Stomach smooth muscle (tissue), 2 donors: Measurements from ENCODE around the gene KRT84.

Source experiments
- H3K27ac ChIP-seq: one replicate; pipeline ENCODE4 v1.7.0; 2013; ENCODE audit warnings: mild to moderate bottlenecking, low read length, inconsistent platforms
- H3K27me3 ChIP-seq, 2 donors: one replicate each; pipeline ENCODE4 v1.7.0; 2013; ENCODE audit warnings: low read length in 2 of 2; ENCODE audit not compliant: insufficient read depth in 2 of 2, control insufficient read depth in 1 of 2
- H3K36me3 ChIP-seq, 2 donors: one replicate each; pipeline ENCODE4 v1.7.0; 2013; ENCODE audit warnings: low read length in 2 of 2; ENCODE audit not compliant: control insufficient read depth in 2 of 2, insufficient read depth in 2 of 2
- H3K4me1 ChIP-seq: one replicate; pipeline ENCODE4 v1.7.0; 2013; ENCODE audit warnings: low read length; ENCODE audit not compliant: control insufficient read depth, insufficient read depth
- H3K4me3 ChIP-seq, 2 donors: one replicate each; pipeline ENCODE4 v1.7.0; 2013; ENCODE audit warnings: low read length in 2 of 2
- H3K9ac ChIP-seq, 2 donors: one replicate each; pipeline ENCODE4 v1.7.0; 2013; ENCODE audit warnings: low read length in 2 of 2, mild to moderate bottlenecking in 1 of 2
- H3K9me3 ChIP-seq, 2 donors: one replicate each; pipeline ENCODE4 v1.7.0; 2013; ENCODE audit warnings: low read length in 2 of 2; ENCODE audit not compliant: control insufficient read depth in 2 of 2
- donor health status: healthy.
- donor health status: Pancreatic carcinoma.

The KRT84 gene

GRCh38 chr12:52385226-52385702 is at the start of gene KRT84:
KRT84 (minus strand) TSS chr12:52385652; CDS start chr12:52385585, 67 bp downstream.
- H3K27me3 ChIP-seq: peaks cover 4 to 6% of the 10 kb centered on the region in 2 donors
- no peak within 1 kb of the TSS for H3K4me3 ChIP-seq
- no peak within 1 kb of the TSS for H3K27ac ChIP-seq
- no peak within 1 kb of the TSS for H3K9ac ChIP-seq
- H3K36me3 ChIP-seq: no peaks in the 10 kb centered on the region
- H3K4me1 ChIP-seq: no peaks in the 10 kb centered on the region
- H3K9me3 ChIP-seq: no peaks in the 10 kb centered on the region

DNA sequence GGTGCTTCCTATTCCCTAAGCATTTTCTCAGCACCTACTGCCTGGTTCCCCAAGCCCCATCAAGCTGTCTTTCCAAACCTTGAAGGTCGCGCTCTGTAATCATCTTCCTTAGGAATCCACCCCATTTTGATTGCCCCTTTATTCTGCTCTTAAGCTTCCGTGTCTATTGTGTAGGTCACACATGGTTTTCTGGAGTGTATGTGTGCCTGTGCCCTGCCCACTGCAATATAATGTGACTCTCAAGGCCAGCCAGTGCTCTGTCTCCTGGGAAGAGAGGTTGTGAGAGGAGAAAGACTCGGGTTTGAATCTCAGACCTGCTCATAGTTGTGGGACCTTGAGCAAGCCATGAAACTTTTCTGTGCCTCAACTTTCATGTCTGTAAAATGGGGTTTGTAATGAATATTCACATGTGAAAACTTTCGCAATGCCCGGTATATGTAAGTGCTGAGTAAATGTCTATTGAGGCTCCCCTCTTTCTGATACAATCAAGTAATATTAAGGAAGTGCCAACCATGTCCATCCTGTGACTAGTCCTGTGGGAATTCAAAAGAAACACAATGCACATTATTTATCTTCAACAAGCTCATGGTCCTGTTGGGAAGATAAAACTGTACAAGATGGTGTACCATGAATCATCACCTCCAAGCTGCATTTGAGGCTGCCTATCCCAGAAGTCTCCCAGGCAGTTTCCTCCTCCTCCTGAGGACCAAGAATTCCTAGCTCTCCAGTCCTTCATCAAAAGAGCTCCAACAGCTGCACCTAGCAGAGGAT is 49.5 kb upstream of the KRT84 start:
- no peak overlapping the region for H3K9ac ChIP-seq
- H3K27ac ChIP-seq: no peak overlapping the region
- peaks cover 4% of the 10 kb centered on the region for H3K4me1 ChIP-seq
- no peaks in the 10 kb centered on the region for H3K36me3 ChIP-seq
- H3K27me3 ChIP-seq: peaks cover 0 to 5% of the 10 kb centered on the region in 2 donors
- no peak overlapping the region for H3K4me3 ChIP-seq
- H3K9me3 ChIP-seq: no peaks in the 10 kb centered on the region

GRCh38 chr12:52434081-52434733 is 48.8 kb upstream of the KRT84 start, which contains the start of gene KRT75:
KRT75 (minus strand) TSS chr12:52434371; CDS start chr12:52434304, 67 bp downstream.
- no peaks in the 10 kb centered on the region for H3K9me3 ChIP-seq
- peaks cover 4% of the 10 kb centered on the region for H3K4me1 ChIP-seq

GRCh38 chr12:52433501-52434080 is 48.1 kb upstream of the KRT84 start:
- peaks cover 0 to 10% of the 10 kb centered on the region in 2 donors for H3K27me3 ChIP-seq
- no peaks in the 10 kb centered on the region for H3K9me3 ChIP-seq
- H3K4me3 ChIP-seq: no peak overlapping the region
- no peak overlapping the region for H3K27ac ChIP-seq
- no peaks in the 10 kb centered on the region for H3K36me3 ChIP-seq
- peaks cover 4% of the 10 kb centered on the region for H3K4me1 ChIP-seq
- no peak overlapping the region for H3K9ac ChIP-seq

More at GRCh38 chr12:52434081-52434733, 48.8 kb upstream of the KRT84 start, which contains the start of gene KRT75:
- Histone ChIP-seq H3K4me3 (no peak within 1 kb of the TSS), H3K27me3 (peaks cover 0 to 8% of the 10 kb centered on the region in 2 donors), H3K36me3 (no peaks in the 10 kb centered on the region), H3K27ac (no peak within 1 kb of the TSS), H3K9ac (no peak within 1 kb of the TSS)

DNA sequence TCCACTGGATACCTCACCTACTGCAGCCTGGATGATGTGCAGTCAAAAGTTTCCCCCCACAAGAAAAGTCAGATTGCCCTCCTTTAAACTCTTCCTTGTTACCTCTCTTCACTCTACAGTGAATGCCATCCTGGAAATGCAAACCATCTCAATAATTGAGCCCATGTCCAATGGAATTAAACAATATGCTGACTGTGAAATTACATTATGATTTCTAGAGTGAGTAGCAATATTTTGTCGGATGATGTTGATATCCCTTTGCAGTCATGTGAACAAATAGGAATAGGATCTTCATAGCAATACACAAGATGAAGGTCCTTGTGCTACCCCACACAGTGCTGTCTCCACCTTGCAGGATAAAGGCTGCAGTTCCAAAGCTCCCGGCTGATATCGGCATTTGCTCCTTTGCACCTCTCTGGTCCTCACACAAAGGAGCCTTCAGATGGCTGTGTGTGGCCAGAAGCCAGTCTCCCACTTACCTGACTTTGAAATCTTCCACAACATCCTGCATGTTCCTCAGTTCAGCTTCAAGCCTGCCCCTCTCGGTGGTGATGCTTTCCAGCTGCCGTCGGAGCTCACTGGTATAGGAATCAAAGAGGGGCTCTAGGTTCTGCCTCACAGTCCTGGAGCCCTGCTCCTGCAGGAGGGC is 47.2 kb upstream of the KRT84 start:
- no peak overlapping the region for H3K27ac ChIP-seq
- H3K27me3 ChIP-seq: peaks cover 0 to 10% of the 10 kb centered on the region in 2 donors
- H3K9me3 ChIP-seq: no peaks in the 10 kb centered on the region
- peaks cover 4% of the 10 kb centered on the region for H3K4me1 ChIP-seq
- no peak overlapping the region for H3K4me3 ChIP-seq
- no peaks in the 10 kb centered on the region for H3K36me3 ChIP-seq
- H3K9ac ChIP-seq: no peak overlapping the region

GRCh38 chr12:52428121-52428520 is 42.7 kb upstream of the KRT84 start:
- no peak overlapping the region for H3K4me3 ChIP-seq
- peaks cover 18% of the 10 kb centered on the region for H3K4me1 ChIP-seq
- H3K9ac ChIP-seq: no peak overlapping the region
- H3K27me3 ChIP-seq: peaks cover 0 to 7% of the 10 kb centered on the region in 2 donors
- no peaks in the 10 kb centered on the region for H3K36me3 ChIP-seq
- H3K9me3 ChIP-seq: no peaks in the 10 kb centered on the region
- H3K27ac ChIP-seq: no peak overlapping the region

DNA sequence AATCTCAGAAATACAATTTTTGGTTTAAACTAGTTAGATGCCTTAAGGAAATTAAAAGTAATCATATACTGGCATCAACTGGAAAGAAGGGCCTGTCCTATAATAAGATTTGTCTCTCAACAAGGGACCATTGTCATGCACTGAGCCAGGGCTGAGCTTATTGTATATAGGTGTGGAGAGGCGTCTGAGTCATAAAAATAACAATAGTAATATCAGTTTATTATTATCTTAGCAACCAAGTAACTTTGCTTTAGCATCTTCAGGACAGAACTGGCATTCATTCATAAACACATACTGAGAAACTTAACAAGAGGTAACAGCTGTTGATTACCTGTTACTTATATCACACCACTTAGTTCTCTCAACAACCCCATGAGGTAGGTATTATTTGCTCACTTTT is 41.6 kb upstream of the KRT84 start:
- Histone ChIP-seq H3K4me1 (peaks cover 23% of the 10 kb centered on the region), H3K36me3 (no peaks in the 10 kb centered on the region), H3K9ac (no peak overlapping the region), H3K27ac (no peak overlapping the region), H3K9me3 (no peaks in the 10 kb centered on the region), H3K4me3 (no peak overlapping the region), H3K27me3 (peaks cover 0 to 7% of the 10 kb centered on the region in 2 donors)

DNA sequence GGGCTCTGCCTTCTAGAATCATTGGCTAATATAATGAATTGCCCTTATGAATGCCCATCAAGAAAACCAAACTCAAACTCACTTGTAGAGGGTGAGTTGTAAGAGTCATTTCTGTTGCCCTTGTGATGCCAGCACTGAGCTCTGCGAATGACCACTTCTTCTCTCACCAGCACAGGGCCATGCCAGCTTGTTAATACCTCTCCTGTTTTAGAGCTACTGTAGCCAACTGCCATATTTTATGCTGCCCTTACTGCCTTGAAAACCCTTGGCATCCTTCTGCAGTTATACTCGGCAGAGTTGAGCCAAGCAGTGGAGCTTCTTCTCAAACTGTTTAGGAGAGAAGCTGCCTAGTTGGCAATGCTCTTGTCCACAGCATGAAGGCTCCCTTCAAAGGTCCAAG is 40.6 kb upstream of the KRT84 start:
- Histone ChIP-seq H3K4me1 (peaks cover 23% of the 10 kb centered on the region), H3K4me3 (no peak overlapping the region), H3K36me3 (no peaks in the 10 kb centered on the region), H3K27ac (no peak overlapping the region), H3K27me3 (peaks cover 0 to 7% of the 10 kb centered on the region in 2 donors), H3K9ac (no peak overlapping the region), H3K9me3 (no peaks in the 10 kb centered on the region)

DNA sequence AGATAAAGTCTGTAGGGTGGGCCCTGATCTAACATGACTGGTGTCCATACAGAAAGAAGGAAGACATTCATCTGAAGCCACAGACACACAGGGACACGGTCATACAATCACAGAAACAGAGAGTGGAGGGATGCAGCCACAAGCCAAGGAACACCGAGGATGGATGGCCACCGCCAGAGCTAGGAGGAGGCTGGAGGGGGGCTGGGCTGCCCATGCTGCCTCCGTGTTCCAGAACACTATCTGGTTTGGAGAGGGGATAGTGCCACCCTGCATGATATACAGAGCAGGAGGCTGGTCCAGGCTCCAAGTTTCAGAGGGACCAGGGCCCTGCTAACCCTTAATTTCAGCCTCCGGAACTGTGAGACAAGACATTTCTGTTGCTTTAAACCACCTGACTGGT is 40.0 kb upstream of the KRT84 start:
- no peaks in the 10 kb centered on the region for H3K9me3 ChIP-seq
- peaks cover 0 to 5% of the 10 kb centered on the region in 2 donors for H3K27me3 ChIP-seq
- peaks cover 23% of the 10 kb centered on the region for H3K4me1 ChIP-seq
- no peak overlapping the region for H3K27ac ChIP-seq
- H3K4me3 ChIP-seq: no peak overlapping the region
- H3K36me3 ChIP-seq: no peaks in the 10 kb centered on the region
- no peak overlapping the region for H3K9ac ChIP-seq

GRCh38 chr12:52423661-52424500 is 38.4 kb upstream of the KRT84 start:
- Histone ChIP-seq H3K9me3 (no peaks in the 10 kb centered on the region), H3K27ac (peak overlapping the region; percentile 98), H3K4me3 (peak overlapping the region in 1 of 2 donors; percentile 8), H3K27me3 (no peaks in the 10 kb centered on the region), H3K4me1 (peaks cover 23% of the 10 kb centered on the region), H3K9ac (peak overlapping the region; percentile 46 to 68), H3K36me3 (no peaks in the 10 kb centered on the region)
